ENCODE data around the gene CEP128.

CEP128 gene

DNA sequence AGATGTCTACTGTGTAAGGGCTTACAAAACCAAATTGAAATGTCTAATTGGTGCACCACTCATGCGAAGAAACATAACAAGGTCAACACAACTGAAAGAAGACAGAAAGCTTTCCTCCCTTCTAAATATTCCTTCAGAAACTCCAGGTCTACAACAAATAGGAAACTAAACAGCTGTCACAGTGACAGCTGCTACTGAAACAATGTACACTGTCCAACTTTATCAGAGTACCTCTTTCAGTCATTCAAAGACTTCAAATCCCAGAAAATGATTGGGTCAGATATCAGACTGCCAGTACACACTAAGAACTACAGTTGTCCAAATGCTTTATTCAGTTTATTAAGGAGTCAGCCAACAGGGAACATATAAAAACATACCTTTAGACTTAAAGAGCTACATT lies 35.2 kb downstream of the CEP128 start:
- no peak for DNase-seq (ENCODE audit: low read depth)
- TF ChIP-seq, protein P1, sequence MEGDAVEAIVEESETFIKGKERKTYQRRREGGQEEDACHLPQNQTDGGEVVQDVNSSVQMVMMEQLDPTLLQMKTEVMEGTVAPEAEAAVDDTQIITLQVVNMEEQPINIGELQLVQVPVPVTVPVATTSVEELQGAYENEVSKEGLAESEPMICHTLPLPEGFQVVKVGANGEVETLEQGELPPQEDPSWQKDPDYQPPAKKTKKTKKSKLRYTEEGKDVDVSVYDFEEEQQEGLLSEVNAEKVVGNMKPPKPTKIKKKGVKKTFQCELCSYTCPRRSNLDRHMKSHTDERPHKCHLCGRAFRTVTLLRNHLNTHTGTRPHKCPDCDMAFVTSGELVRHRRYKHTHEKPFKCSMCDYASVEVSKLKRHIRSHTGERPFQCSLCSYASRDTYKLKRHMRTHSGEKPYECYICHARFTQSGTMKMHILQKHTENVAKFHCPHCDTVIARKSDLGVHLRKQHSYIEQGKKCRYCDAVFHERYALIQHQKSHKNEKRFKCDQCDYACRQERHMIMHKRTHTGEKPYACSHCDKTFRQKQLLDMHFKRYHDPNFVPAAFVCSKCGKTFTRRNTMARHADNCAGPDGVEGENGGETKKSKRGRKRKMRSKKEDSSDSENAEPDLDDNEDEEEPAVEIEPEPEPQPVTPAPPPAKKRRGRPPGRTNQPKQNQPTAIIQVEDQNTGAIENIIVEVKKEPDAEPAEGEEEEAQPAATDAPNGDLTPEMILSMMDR (IDR thresholded peaks at IDR 0.05; ENCODE audit: low read length, missing control alignments) = no peak
- H3K4me3 ChIP-seq (replicated peaks; ENCODE audit: low read depth, low read length) = no peak overlapping the region

DNA sequence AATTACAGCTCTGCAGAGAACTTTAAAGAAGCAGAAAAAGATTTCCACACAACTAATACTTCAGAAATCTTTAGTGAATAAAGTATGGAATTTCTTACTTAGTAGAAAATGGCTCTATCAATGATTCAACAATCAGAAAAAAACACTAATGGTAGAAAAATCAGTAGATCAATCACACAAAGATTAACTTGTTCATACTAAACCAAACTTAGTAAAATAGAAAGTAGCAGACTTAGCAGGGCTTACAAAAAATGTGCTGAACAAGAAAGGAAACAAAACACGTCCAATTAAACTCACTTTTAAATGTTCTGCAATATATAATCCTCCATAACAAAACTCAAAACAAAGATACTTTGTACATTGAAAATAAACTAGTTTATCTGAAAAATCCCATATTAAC lies 38.9 kb downstream of the CEP128 start:
- H3K4me3 ChIP-seq (replicated peaks; ENCODE audit: low read depth, low read length) = no peak overlapping the region
- DNase-seq (ENCODE audit: low read depth) = no peak
- TF ChIP-seq, protein P1 (IDR thresholded peaks at IDR 0.05; ENCODE audit: low read length, missing control alignments) = no peak

DNA sequence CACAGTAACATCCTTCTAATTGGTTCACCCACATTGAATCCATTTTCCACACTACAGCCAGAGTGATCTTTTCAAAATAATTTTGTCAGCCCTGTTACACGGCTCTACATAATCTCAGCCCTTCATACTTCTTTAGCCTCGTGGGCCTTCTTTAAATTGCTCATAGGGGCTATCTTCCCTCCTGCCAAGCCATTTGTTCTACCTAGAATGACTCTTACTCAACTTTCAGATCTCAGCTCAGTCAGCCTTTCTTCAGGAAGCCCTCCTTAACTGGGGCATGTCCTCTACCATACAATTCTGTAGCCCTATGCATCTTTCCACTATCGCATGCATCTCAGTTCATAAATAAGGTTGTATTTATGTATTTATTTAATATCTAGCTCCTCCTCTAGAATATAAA lies 39.7 kb downstream of the CEP128 start:
- no peak for DNase-seq (ENCODE audit: low read depth)
- TF ChIP-seq, protein P1 (IDR thresholded peaks at IDR 0.05; ENCODE audit: low read length, missing control alignments) = no peak

DNA sequence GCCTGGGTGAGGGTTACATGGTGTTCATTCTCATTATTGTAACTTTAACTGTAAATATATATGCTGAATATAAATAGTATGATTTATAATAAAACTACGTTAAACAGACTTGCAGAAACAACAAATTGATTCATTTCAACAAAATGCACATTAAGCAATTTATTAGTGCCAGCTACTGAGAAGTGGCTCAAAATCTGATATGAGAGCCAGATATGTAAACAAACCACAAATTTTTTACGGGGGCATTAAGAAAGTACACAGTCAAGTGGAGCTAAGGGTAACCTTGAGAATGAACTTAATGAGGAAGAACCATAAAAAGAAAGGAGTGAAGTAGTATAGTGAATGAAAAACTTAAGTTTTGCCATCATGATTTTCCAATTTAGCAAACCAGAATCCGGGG lies 40.3 kb downstream of the CEP128 start:
- no peak for DNase-seq (ENCODE audit: low read depth)
- H3K4me3 ChIP-seq (replicated peaks; ENCODE audit: low read depth, low read length) = no peak overlapping the region
- TF ChIP-seq, protein P1 (IDR thresholded peaks at IDR 0.05; ENCODE audit: low read length, missing control alignments) = no peak

More for the DNA sequence above, 39.7 kb downstream of the CEP128 start:
- no peak overlapping the region for H3K4me3 ChIP-seq (replicated peaks; ENCODE audit: low read depth, low read length)

DNA sequence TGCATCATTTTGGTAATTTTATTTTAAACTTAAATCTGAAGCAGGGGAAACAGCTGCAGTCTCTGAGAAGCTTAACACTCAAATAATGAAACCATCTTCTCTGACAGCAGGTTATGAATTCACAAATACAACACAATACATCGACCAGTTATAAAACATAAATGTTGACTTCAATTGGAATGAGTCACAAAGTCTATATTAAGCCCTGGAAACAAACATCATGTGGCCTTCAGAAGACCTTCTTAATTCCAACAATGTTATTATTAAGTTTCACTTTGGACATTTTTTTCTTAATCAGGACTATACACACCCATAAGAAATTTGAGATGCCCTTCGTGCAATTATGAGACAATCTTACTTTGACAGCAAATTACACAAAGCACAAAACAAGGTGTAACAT lies 68.9 kb downstream of the CEP128 start:
- no peak for DNase-seq (ENCODE audit: low read depth)
- H3K4me3 ChIP-seq (replicated peaks; ENCODE audit: low read depth, low read length) = no peak overlapping the region
- TF ChIP-seq, protein P1 (IDR thresholded peaks at IDR 0.05; ENCODE audit: low read length, missing control alignments) = no peak

DNA sequence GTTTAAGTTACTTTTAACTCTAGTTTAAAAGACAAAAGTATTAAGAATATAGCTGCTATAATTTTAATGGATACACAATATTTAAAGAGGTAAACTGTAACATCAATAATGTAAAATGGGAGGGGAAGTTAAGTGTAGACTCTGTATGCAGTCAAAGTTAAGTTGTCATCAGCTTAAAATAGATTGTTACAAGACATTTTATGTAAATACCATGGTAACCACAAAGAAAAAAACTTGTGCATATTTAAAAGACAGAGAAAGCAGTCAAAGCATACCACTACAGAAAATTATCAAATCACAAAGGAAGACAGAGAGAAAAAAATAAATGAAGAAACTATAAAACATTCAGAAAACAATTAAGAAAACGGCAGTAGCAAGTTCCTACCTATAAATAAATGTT lies 73.3 kb downstream of the CEP128 start:
- no peak for DNase-seq (ENCODE audit: low read depth)
- H3K4me3 ChIP-seq (replicated peaks; ENCODE audit: low read depth, low read length) = no peak overlapping the region
- TF ChIP-seq, protein P1 (IDR thresholded peaks at IDR 0.05; ENCODE audit: low read length, missing control alignments) = no peak

DNA sequence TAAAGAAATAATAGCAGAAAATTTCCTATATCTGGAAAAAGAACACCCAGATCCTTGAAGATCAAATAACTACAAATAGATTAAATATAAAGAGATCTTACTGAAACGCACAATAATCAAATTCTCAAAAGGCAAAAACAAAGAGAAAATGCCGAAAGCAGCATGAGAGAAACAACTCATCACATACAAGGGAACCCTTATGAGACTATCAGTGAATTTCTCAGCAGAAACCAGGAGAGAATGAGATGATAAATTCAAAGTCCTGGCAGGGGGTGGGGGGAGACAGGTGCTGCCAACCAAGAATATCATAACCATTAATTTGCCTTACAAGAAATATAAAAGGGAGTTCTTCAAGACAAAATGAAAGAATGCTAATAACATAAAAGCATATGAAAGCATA lies 73.7 kb downstream of the CEP128 start:
- no peak overlapping the region for H3K4me3 ChIP-seq (replicated peaks; ENCODE audit: low read depth, low read length)
- TF ChIP-seq, protein P1 (IDR thresholded peaks at IDR 0.05; ENCODE audit: low read length, missing control alignments) = no peak
- no peak for DNase-seq (ENCODE audit: low read depth)
